Occipital lobe (tissue), 2 donors: ENCODE data around the gene RELN. TPM values are rescaled to one million over a fixed set of nuclear protein-coding genes. Genes with fewer than 3 reads are reported as not detected.
"Not testable (repeated sequence)": the region's sequence is repeated elsewhere in the genome, so short reads cannot be mapped to it uniquely, and the experiment has no call there.

Experiments
- DNase-seq: peaks from one replicate; lab custom pipeline; 2025; lab: John Stamatoyannopoulos, UW
- total RNA-seq: library from RNA; depleted of rRNA; stranded (reverse); fragments of >200 nt; gene quantifications from one replicate; pipeline ENCODE4 v1.2.3, GENCODE V29; 2014

The RELN gene
- total RNA-seq, 1 donor from 2014 or later, result 34.2 TPM

GRCh38 chr7:103854611-103855010, 134.8 kb downstream of the RELN start:
- no peak for DNase-seq

GRCh38 chr7:103851357-103851756, 138.1 kb downstream of the RELN start:
- DNase-seq, result no peak

- no peak for DNase-seq
Measured at GRCh38 chr7:103843689-103844480, 145.6 kb downstream of the RELN start.

GRCh38 chr7:103833401-103833800, 156.1 kb downstream of the RELN start:
- DNase-seq, result no peak

- no peak for DNase-seq
Measured at GRCh38 chr7:103832438-103832837, 157.0 kb downstream of the RELN start.

- no peak for DNase-seq
Measured at GRCh38 chr7:103824251-103824650, 165.2 kb downstream of the RELN start.

- no peak for DNase-seq
Measured at GRCh38 chr7:103823084-103823483, 166.4 kb downstream of the RELN start.

- DNase-seq, result no peak
Measured at GRCh38 chr7:103821092-103821491, 168.4 kb downstream of the RELN start.

- DNase-seq, result not testable (repeated sequence)
Measured at GRCh38 chr7:103815972-103816371, 173.5 kb downstream of the RELN start.

GRCh38 chr7:103813970-103814369, 175.5 kb downstream of the RELN start:
- DNase-seq, result no peak

- DNase-seq, result no peak
Measured at GRCh38 chr7:103811997-103812396, 177.5 kb downstream of the RELN start.

GRCh38 chr7:103811290-103811689, 178.2 kb downstream of the RELN start:
- no peak for DNase-seq

GRCh38 chr7:103810112-103810744, 179.2 kb downstream of the RELN start:
- DNase-seq, result no peak

GRCh38 chr7:103809229-103809994, 180.0 kb downstream of the RELN start:
- no peak for DNase-seq

GRCh38 chr7:103805346-103805745, 184.1 kb downstream of the RELN start:
- no peak for DNase-seq

GRCh38 chr7:103803631-103804030, 185.8 kb downstream of the RELN start:
- DNase-seq, result no peak

GRCh38 chr7:103799298-103799697, 190.2 kb downstream of the RELN start:
- no peak for DNase-seq

- DNase-seq, result no peak
Measured at GRCh38 chr7:103797647-103798307, 191.7 kb downstream of the RELN start.

- DNase-seq, result no peak
Measured at GRCh38 chr7:103796327-103796962, 193.0 kb downstream of the RELN start.

GRCh38 chr7:103795787-103796186, 193.7 kb downstream of the RELN start:
- no peak for DNase-seq

GRCh38 chr7:103795107-103795506, 194.4 kb downstream of the RELN start:
- no peak for DNase-seq
